H1 (cell line): Measurements from ENCODE around the gene ADGRL3.

Source experiments
- CBX5 ChIP-seq: fragments of 300-800, 300-1000 bp; sonication (generic); IDR thresholded peaks from 2 replicates; pipeline ENCODE4 v1.7.1; 2016; ENCODE audit warnings: antibody characterized with exemption, low read length, low read depth
- CREB1 ChIP-seq: IDR thresholded peaks from 2 replicates; pipeline ENCODE4 v1.6.1; 2012; ENCODE audit warnings: inconsistent platforms
- CTCF ChIP-seq, 3 experiments: IDR thresholded peaks; 1 replicate in 2 of 3; 2 replicates in 1 of 3; pipeline versions ENCODE4 v1.5.1 to v1.6.1; 2011; ENCODE audit warnings: low read length in 3 of 3, mild to moderate bottlenecking in 3 of 3, inconsistent platforms in 2 of 3, low read depth in 1 of 3, moderate library complexity in 1 of 3; ENCODE audit not compliant: insufficient read depth in 1 of 3; ENCODE audit errors: control extremely low read depth in 1 of 3
- EP300 ChIP-seq, 2 experiments: IDR thresholded peaks; 1 replicate in 1 of 2; 2 replicates in 1 of 2; pipeline ENCODE4 v1.6.1; 2011 to 2012; ENCODE audit warnings: low read depth in 2 of 2, low read length in 2 of 2, mild to moderate bottlenecking in 2 of 2, borderline replicate concordance in 1 of 2, inconsistent platforms in 1 of 2, moderate library complexity in 1 of 2
- EZH2 ChIP-seq: fragments of 200-600 bp; sonication (generic); IDR thresholded peaks from 2 replicates; pipeline ENCODE4 v1.7.1; 2012; ENCODE audit warnings: low read depth, mild to moderate bottlenecking, moderate library complexity, low read length, inconsistent platforms; ENCODE audit not compliant: severe bottlenecking
- POLR2AphosphoS5 ChIP-seq: IDR thresholded peaks from 2 replicates; pipeline ENCODE4 v1.6.1; 2011; ENCODE audit warnings: low read depth, low read length
- RFX5 ChIP-seq: IDR thresholded peaks from 2 replicates; pipeline ENCODE4 v1.6.1; 2011; ENCODE audit warnings: low read depth, low read length, improper control_type of control experiment, borderline replicate concordance
- RXRA ChIP-seq: IDR thresholded peaks from 2 replicates; pipeline ENCODE4 v1.6.1; 2011; ENCODE audit warnings: low read depth, mild to moderate bottlenecking, low read length, moderate library complexity; ENCODE audit not compliant: insufficient read depth
- YY1 ChIP-seq: IDR thresholded peaks from 2 replicates; pipeline ENCODE4 v1.6.1; 2011; ENCODE audit warnings: low read depth, mild to moderate bottlenecking, low read length

DNA sequence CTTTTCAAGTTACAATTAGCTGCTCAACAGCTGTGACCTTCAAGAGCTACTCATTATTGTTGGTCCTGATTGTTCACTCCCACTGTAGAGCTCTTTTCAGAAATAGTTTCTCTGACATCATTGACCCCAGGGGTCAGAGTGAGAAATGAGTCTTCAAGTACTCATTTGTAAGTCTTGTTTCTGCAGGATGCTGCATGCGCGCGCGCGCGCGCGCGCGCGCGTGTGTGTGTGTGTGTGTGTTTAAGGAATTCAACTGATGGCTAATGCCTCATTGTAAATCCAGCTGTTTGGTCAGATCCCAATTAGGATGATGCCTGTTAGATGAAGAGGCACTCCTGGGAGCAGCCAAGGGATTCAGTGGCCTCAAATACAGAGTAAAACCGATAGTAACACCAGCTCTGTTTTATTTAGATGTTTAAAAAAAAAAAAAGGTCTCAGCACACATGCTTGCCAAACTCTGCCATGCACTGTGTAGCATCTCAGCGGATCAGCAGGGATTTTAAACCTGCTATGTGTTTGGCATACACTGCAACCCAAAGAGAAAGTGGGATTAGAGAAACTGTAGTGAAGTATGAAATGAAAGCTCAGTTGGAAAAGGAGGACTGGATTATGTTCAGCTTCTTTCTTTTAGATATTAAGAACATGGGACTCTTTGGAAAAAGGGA lies 332.3 kb downstream of the ADGRL3 start:
- TF ChIP-seq RXRA (no peak), POLR2AphosphoS5 (no peak), CTCF (IDR thresholded peaks at IDR 0.05; ENCODE audit: control extremely low read depth in 1 of 3, insufficient read depth in 1 of 3, low read depth in 1 of 3, low read length in 3 of 3) (no peak), RFX5 (no peak), YY1 (no peak), EZH2 (no peak), CBX5 (no peak), EP300 (IDR thresholded peaks at IDR 0.05; ENCODE audit: borderline replicate concordance in 1 of 2, low read depth in 2 of 2, low read length in 2 of 2) (no peak), CREB1 (no peak)
